Ishikawa (cell line): ENCODE measurements around the gene FAM117B.

ENCODE experiments used
- TAF1 ChIP-seq: IDR thresholded peaks from 2 replicates; pipeline ENCODE4 v1.6.1; 2012; ENCODE audit warnings: low read depth, mild to moderate bottlenecking
- TF ChIP-seq, protein P1 (sequence below): IDR thresholded peaks from 2 replicates; pipeline ENCODE4 v1.6.1; 2012; ENCODE audit warnings: low read depth, mild to moderate bottlenecking

DNA sequence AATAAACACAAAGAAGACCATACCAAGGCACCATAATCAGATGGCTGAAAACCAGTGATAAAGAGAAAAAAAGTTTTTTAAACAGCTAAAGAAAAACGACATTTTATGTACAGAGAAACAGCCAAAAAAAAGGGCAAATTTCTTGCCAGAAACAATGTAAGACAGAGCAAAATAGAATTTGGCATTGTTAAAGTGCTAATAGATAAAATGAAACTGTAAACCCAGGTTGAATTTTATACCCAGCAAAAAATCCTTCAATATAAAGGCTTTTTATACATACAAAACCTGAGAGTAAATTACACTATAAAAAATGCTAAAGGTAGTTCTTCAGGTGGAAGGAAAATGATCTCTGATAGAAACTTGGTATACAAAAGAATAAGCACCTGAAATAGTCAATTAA, 45.7 kb downstream of the FAM117B start:
- no peak for TF ChIP-seq TAF1
- TF ChIP-seq, protein P1, sequence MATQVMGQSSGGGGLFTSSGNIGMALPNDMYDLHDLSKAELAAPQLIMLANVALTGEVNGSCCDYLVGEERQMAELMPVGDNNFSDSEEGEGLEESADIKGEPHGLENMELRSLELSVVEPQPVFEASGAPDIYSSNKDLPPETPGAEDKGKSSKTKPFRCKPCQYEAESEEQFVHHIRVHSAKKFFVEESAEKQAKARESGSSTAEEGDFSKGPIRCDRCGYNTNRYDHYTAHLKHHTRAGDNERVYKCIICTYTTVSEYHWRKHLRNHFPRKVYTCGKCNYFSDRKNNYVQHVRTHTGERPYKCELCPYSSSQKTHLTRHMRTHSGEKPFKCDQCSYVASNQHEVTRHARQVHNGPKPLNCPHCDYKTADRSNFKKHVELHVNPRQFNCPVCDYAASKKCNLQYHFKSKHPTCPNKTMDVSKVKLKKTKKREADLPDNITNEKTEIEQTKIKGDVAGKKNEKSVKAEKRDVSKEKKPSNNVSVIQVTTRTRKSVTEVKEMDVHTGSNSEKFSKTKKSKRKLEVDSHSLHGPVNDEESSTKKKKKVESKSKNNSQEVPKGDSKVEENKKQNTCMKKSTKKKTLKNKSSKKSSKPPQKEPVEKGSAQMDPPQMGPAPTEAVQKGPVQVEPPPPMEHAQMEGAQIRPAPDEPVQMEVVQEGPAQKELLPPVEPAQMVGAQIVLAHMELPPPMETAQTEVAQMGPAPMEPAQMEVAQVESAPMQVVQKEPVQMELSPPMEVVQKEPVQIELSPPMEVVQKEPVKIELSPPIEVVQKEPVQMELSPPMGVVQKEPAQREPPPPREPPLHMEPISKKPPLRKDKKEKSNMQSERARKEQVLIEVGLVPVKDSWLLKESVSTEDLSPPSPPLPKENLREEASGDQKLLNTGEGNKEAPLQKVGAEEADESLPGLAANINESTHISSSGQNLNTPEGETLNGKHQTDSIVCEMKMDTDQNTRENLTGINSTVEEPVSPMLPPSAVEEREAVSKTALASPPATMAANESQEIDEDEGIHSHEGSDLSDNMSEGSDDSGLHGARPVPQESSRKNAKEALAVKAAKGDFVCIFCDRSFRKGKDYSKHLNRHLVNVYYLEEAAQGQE: no peak
